G401 (cell line): ENCODE data around the gene NPC2. TPM values are rescaled to one million over a fixed set of nuclear protein-coding genes. Genes with fewer than 3 reads are reported as not detected.

Experiments used
- DNase-seq: peaks from one replicate; pipeline ENCODE4 v3.0.0-alpha.2; 2015; ENCODE audit warnings: low spot score
- in situ Hi-C: cut with HindIII; loops from 2 replicates; pipeline ENCODE4 v1.10.0; 2016; ENCODE audit warnings: low sequenced_read_pairs, mixed read lengths
- total RNA-seq: library from RNA; depleted of rRNA; stranded (reverse); fragments of >200 nt; shearing (Covaris generic); gene quantifications from 2 replicates; pipeline ENCODE4 v1.2.3, GENCODE V29; 2014; rRNA removed

The NPC2 gene
- total RNA-seq, 1 experiment from 2014 or later: 130 TPM

GRCh38 chr14:74441113-74441512, 52.0 kb downstream of the NPC2 start:
- no peak for DNase-seq
- in situ Hi-C loops: no loop called here

- in situ Hi-C loops: no loop called here
- no peak for DNase-seq
Measured at GRCh38 chr14:74438351-74438915, 54.7 kb downstream of the NPC2 start.

- in situ Hi-C loops: no loop called here
- no peak for DNase-seq
Measured at GRCh38 chr14:74437496-74438053, 55.5 kb downstream of the NPC2 start.

GRCh38 chr14:74434294-74434693, 58.8 kb downstream of the NPC2 start:
- in situ Hi-C loops: no loop called here
- no peak for DNase-seq

- in situ Hi-C loops: no loop called here
- DNase-seq: no peak
Measured at GRCh38 chr14:74429991-74430390, 63.1 kb downstream of the NPC2 start.

Other genes with a start within 250 kb of the NPC2 start
- gene ABCD4, start 190.4 kb downstream of the NPC2 start, total RNA-seq: 30.6 and 38.3 TPM in 2 replicates
- gene VRTN, start 144.8 kb downstream of the NPC2 start, total RNA-seq: 0.06 TPM in 1 of 2 replicates, not detected in the other
- not detected in 2 replicates for gene SYNDIG1L, start 67.1 kb downstream of the NPC2 start, total RNA-seq
- gene ISCA2, start 460 bp upstream of the NPC2 start, total RNA-seq: 44.6 and 78.7 TPM in 2 replicates
- 30.0 and 33.4 TPM in 2 replicates for gene LTBP2, start 118.9 kb upstream of the NPC2 start, total RNA-seq
- gene AREL1, start 219.8 kb upstream of the NPC2 start, total RNA-seq: 17.6 and 27.9 TPM in 2 replicates
- 51.4 and 63.4 TPM in 2 replicates for gene FCF1, start 219.8 kb upstream of the NPC2 start, total RNA-seq